Effector memory CD4-positive, alpha-beta T cell (primary cell): ENCODE results near the gene PRSS22.

Experiments
- DNase-seq, 3 donors: peaks; one replicate each; pipeline ENCODE4 v3.0.0-alpha.2; 2020
- H3K27ac ChIP-seq: 2 replicates; pipeline ENCODE4 v1.7.0; 2013; ENCODE audit warnings: mild to moderate bottlenecking, low read length, moderate library complexity; ENCODE audit not compliant: insufficient read depth, poor library complexity, severe bottlenecking
- H3K27me3 ChIP-seq: replicated peaks from 2 replicates; pipeline ENCODE4 v1.7.0; 2013; ENCODE audit warnings: mild to moderate bottlenecking, low read length; ENCODE audit not compliant: insufficient read depth, control insufficient read depth, poor library complexity, severe bottlenecking
- H3K36me3 ChIP-seq: 2 replicates; pipeline ENCODE4 v1.7.0; 2013; ENCODE audit warnings: mild to moderate bottlenecking, low read length, moderate library complexity; ENCODE audit not compliant: control insufficient read depth, insufficient read depth
- H3K4me1 ChIP-seq: 2 replicates; pipeline ENCODE4 v1.7.0; 2013; ENCODE audit warnings: low read length, mild to moderate bottlenecking; ENCODE audit not compliant: control insufficient read depth, insufficient read depth, poor library complexity, severe bottlenecking
- H3K4me3 ChIP-seq: 2 replicates; pipeline ENCODE4 v1.7.0; 2013; ENCODE audit warnings: low read length, low read depth, mild to moderate bottlenecking; ENCODE audit not compliant: insufficient read depth, poor library complexity, severe bottlenecking
- H3K9me3 ChIP-seq: 2 replicates; pipeline ENCODE4 v1.7.0; 2013; ENCODE audit warnings: mild to moderate bottlenecking, low read length, moderate library complexity; ENCODE audit not compliant: control insufficient read depth

The PRSS22 gene

GRCh38 chr16:2840914-2841313, 17.1 kb downstream of the PRSS22 start:
- DNase-seq = no peak
- peaks cover 27% of the 10 kb centered on the region for H3K4me1 ChIP-seq

GRCh38 chr16:2839650-2840450, 18.1 kb downstream of the PRSS22 start:
- Histone ChIP-seq H3K4me1 (peaks cover 27% of the 10 kb centered on the region), H3K9me3 (no peaks in the 10 kb centered on the region), H3K36me3 (no peaks in the 10 kb centered on the region), H3K27ac (no peak overlapping the region), H3K27me3 (no peaks in the 10 kb centered on the region), H3K4me3 (no peak overlapping the region)
- DNase-seq = no peak

More at GRCh38 chr16:2840914-2841313, 17.1 kb downstream of the PRSS22 start:
- Histone ChIP-seq H3K36me3 (no peaks in the 10 kb centered on the region), H3K4me3 (no peak overlapping the region), H3K27ac (no peak overlapping the region), H3K27me3 (no peaks in the 10 kb centered on the region), H3K9me3 (no peaks in the 10 kb centered on the region)

- Histone ChIP-seq H3K27ac (no peak overlapping the region), H3K4me1 (peaks cover 27% of the 10 kb centered on the region), H3K27me3 (no peaks in the 10 kb centered on the region), H3K36me3 (no peaks in the 10 kb centered on the region), H3K9me3 (no peaks in the 10 kb centered on the region), H3K4me3 (no peak overlapping the region)
- peak; percentile 13 to 43 (median 40) for DNase-seq
These were observed 19.0 kb downstream of the PRSS22 start for GRCh38 chr16:2838928-2839327.

- H3K27ac ChIP-seq = no peak overlapping the region
These were observed 21.1 kb downstream of the PRSS22 start for GRCh38 chr16:2836646-2837508.

GRCh38 chr16:2835638-2836493, 22.1 kb downstream of the PRSS22 start:
- H3K4me1 ChIP-seq = peaks cover 9% of the 10 kb centered on the region
- H3K36me3 ChIP-seq = no peaks in the 10 kb centered on the region
- no peak for DNase-seq
- no peak overlapping the region for H3K4me3 ChIP-seq
- no peaks in the 10 kb centered on the region for H3K9me3 ChIP-seq
- H3K27ac ChIP-seq = no peak overlapping the region
- H3K27me3 ChIP-seq = no peaks in the 10 kb centered on the region

More at GRCh38 chr16:2836646-2837508, 21.1 kb downstream of the PRSS22 start:
- no peaks in the 10 kb centered on the region for H3K9me3 ChIP-seq
- no peak for DNase-seq
- peaks cover 19% of the 10 kb centered on the region for H3K4me1 ChIP-seq
- no peaks in the 10 kb centered on the region for H3K36me3 ChIP-seq
- H3K27me3 ChIP-seq = no peaks in the 10 kb centered on the region
- H3K4me3 ChIP-seq = no peak overlapping the region

- H3K9me3 ChIP-seq = no peaks in the 10 kb centered on the region
- no peak for DNase-seq
- no peaks in the 10 kb centered on the region for H3K36me3 ChIP-seq
- no peaks in the 10 kb centered on the region for H3K27me3 ChIP-seq
- H3K27ac ChIP-seq = no peak overlapping the region
- peaks cover under 1% of the 10 kb centered on the region for H3K4me1 ChIP-seq
- no peak overlapping the region for H3K4me3 ChIP-seq
These were observed 23.0 kb downstream of the PRSS22 start for GRCh38 chr16:2834968-2835367.

- Histone ChIP-seq H3K9me3 (no peaks in the 10 kb centered on the region), H3K4me1 (no peaks in the 10 kb centered on the region), H3K27me3 (no peaks in the 10 kb centered on the region), H3K27ac (no peak overlapping the region), H3K36me3 (no peaks in the 10 kb centered on the region), H3K4me3 (no peak overlapping the region)
- no peak for DNase-seq
These were observed 24.2 kb downstream of the PRSS22 start for GRCh38 chr16:2833776-2834175.

- no peak overlapping the region for H3K27ac ChIP-seq
- H3K4me3 ChIP-seq = no peak overlapping the region
- H3K27me3 ChIP-seq = no peaks in the 10 kb centered on the region
- DNase-seq = no peak
- no peaks in the 10 kb centered on the region for H3K9me3 ChIP-seq
- H3K36me3 ChIP-seq = no peaks in the 10 kb centered on the region
- no peaks in the 10 kb centered on the region for H3K4me1 ChIP-seq
These were observed 26.8 kb downstream of the PRSS22 start for GRCh38 chr16:2831203-2831602.

GRCh38 chr16:2830355-2830695, 27.6 kb downstream of the PRSS22 start:
- no peaks in the 10 kb centered on the region for H3K36me3 ChIP-seq
- no peaks in the 10 kb centered on the region for H3K9me3 ChIP-seq
- no peak overlapping the region for H3K27ac ChIP-seq
- DNase-seq = no peak
- H3K4me3 ChIP-seq = no peak overlapping the region
- H3K27me3 ChIP-seq = no peaks in the 10 kb centered on the region
- H3K4me1 ChIP-seq = no peaks in the 10 kb centered on the region
